ENCODE data around the gene CEP70. TPM values are rescaled to one million over a fixed set of nuclear protein-coding genes. Genes with fewer than 3 reads are reported as not detected.

The CEP70 gene
- total and polyA plus RNA-seq, 2 donors (not counting 1 experiment from before 2014, with no cell fraction given) = 1.00 to 9.6 TPM

GRCh38 chr3:138494607-138494929 is 99.5 kb downstream of the CEP70 start:
- POLR2A ChIA-PET = no interaction called here
- Histone ChIP-seq H3K4me1 (ENCODE audit: control insufficient read depth in 2 of 2, insufficient read depth in 2 of 2, low read length in 2 of 2) (no peaks in the 10 kb centered on the region), H3K4me2 (replicated peaks; ENCODE audit: low read depth, low read length, poor library complexity, severe bottlenecking) (no peak overlapping the region), H3K27me3 (replicated peaks in 1 of 4; ENCODE audit: control extremely low read depth in 1 of 4, control insufficient read depth in 3 of 4, insufficient read depth in 4 of 4, low read length in 3 of 4) (no peaks in the 10 kb centered on the region), H2AFZ (ENCODE audit: insufficient read depth, low read depth, low read length, poor library complexity, severe bottlenecking) (no peak overlapping the region), H3K4me3 (ENCODE audit: control extremely low read depth in 1 of 5, extremely low read depth in 1 of 5, insufficient read depth in 1 of 5, low read depth in 2 of 5, low read length in 4 of 5) (no peak overlapping the region), H3K27ac (ENCODE audit: low read length in 2 of 2) (no peak overlapping the region), H4K20me1 (ENCODE audit: control insufficient read depth, insufficient read depth, low read length, poor library complexity, severe bottlenecking) (no peaks in the 10 kb centered on the region), H3K79me2 (ENCODE audit: control insufficient read depth, insufficient read depth, low read length) (no peaks in the 10 kb centered on the region), H3K9ac (ENCODE audit: low read length) (no peak overlapping the region), H3K9me3 (ENCODE audit: control extremely low read depth in 1 of 3, control insufficient read depth in 2 of 3, insufficient read depth in 1 of 3, low read length in 2 of 3) (peaks cover 0 to 4% (median 0%) of the 10 kb centered on the region in 3 donors), H3K36me3 (replicated peaks in 1 of 2; ENCODE audit: control extremely low read depth in 1 of 2, control insufficient read depth in 1 of 2, extremely low read depth in 1 of 2, insufficient read depth in 2 of 2, low read length in 1 of 2) (no peaks in the 10 kb centered on the region)
- Mint-ChIP-seq H3K9me3 (ENCODE audit: insufficient read depth) (peaks cover 3% of the 10 kb centered on the region), H3K27me3 (no peaks in the 10 kb centered on the region), H3K27ac (no peak overlapping the region), H3K4me3 (no peak overlapping the region), H3K4me1 (no peaks in the 10 kb centered on the region)
- CTCF ChIA-PET = no interaction called here
- DNase-seq (no peak), ATAC-seq (ENCODE audit: low read depth) (no peak)
- intact Hi-C loops (cut with micrococcal nuclease) = no loop called here
- TF ChIP-seq CTCF (IDR thresholded peaks at IDR 0.05) (no peak), EZH2 (IDR thresholded peaks at IDR 0.05; ENCODE audit: borderline replicate concordance, insufficient read depth, low read depth, low read length, poor library complexity, severe bottlenecking) (no peak)

GRCh38 chr3:138493804-138494606 is 100.1 kb downstream of the CEP70 start:
- Histone ChIP-seq H4K20me1 (ENCODE audit: control insufficient read depth, insufficient read depth, low read length, poor library complexity, severe bottlenecking) (no peaks in the 10 kb centered on the region), H3K9me3 (ENCODE audit: control extremely low read depth in 1 of 3, control insufficient read depth in 2 of 3, insufficient read depth in 1 of 3, low read length in 2 of 3) (peaks cover 0 to 4% (median 0%) of the 10 kb centered on the region in 3 donors), H3K79me2 (ENCODE audit: control insufficient read depth, insufficient read depth, low read length) (no peaks in the 10 kb centered on the region), H3K36me3 (replicated peaks in 1 of 2; ENCODE audit: control extremely low read depth in 1 of 2, control insufficient read depth in 1 of 2, extremely low read depth in 1 of 2, insufficient read depth in 2 of 2, low read length in 1 of 2) (no peaks in the 10 kb centered on the region), H3K9ac (ENCODE audit: low read length) (no peak overlapping the region), H3K27ac (ENCODE audit: low read length in 2 of 2) (no peak overlapping the region), H2AFZ (ENCODE audit: insufficient read depth, low read depth, low read length, poor library complexity, severe bottlenecking) (no peak overlapping the region), H3K4me2 (replicated peaks; ENCODE audit: low read depth, low read length, poor library complexity, severe bottlenecking) (no peak overlapping the region), H3K27me3 (replicated peaks in 1 of 4; ENCODE audit: control extremely low read depth in 1 of 4, control insufficient read depth in 3 of 4, insufficient read depth in 4 of 4, low read length in 3 of 4) (no peaks in the 10 kb centered on the region), H3K4me3 (ENCODE audit: control extremely low read depth in 1 of 5, extremely low read depth in 1 of 5, insufficient read depth in 1 of 5, low read depth in 2 of 5, low read length in 4 of 5) (no peak overlapping the region), H3K4me1 (ENCODE audit: control insufficient read depth in 2 of 2, insufficient read depth in 2 of 2, low read length in 2 of 2) (no peaks in the 10 kb centered on the region)
- Mint-ChIP-seq H3K27ac (no peak overlapping the region), H3K4me3 (no peak overlapping the region), H3K4me1 (no peaks in the 10 kb centered on the region), H3K27me3 (no peaks in the 10 kb centered on the region), H3K9me3 (ENCODE audit: insufficient read depth) (peaks cover 5% of the 10 kb centered on the region)
- no peak for ATAC-seq (ENCODE audit: low read depth)
- WGBS (ENCODE audit: insufficient coverage) = no CpG with 5 or more reads among the region's 3 CpGs
- no peak for DNase-seq
- CTCF ChIA-PET = no interaction called here
- POLR2A ChIA-PET = no interaction called here
- intact Hi-C loops (cut with micrococcal nuclease) = no loop called here
- TF ChIP-seq EZH2 (IDR thresholded peaks at IDR 0.05; ENCODE audit: borderline replicate concordance, insufficient read depth, low read depth, low read length, poor library complexity, severe bottlenecking) (no peak), CTCF (IDR thresholded peaks at IDR 0.05) (no peak)

All from B cell (primary cell).